Sigmoid colon (tissue), 7 donors: ENCODE measurements around the gene KCNIP4. TPM values are rescaled to one million over a fixed set of nuclear protein-coding genes. Genes with fewer than 3 reads are reported as not detected.

Experiments
- DNase-seq: peaks from one replicate; pipeline ENCODE4 v3.0.0-alpha.2; 2019
- H3K27ac ChIP-seq, 4 donors: fragments of 200-600 bp; sonication (generic); one replicate each; pipeline ENCODE4 v1.5.1; 2016 to 2019; ENCODE audit warnings: mild to moderate bottlenecking in 1 of 4
- H3K27me3 ChIP-seq, 3 donors: fragments of 200-600 bp; sonication (generic); one replicate each; pipeline ENCODE4 v1.5.1; 2019; ENCODE audit warnings: mild to moderate bottlenecking in 1 of 3
- H3K36me3 ChIP-seq, 4 donors: fragments of 200-600 bp; sonication (generic); one replicate each; pipeline ENCODE4 v1.5.1; 2016 to 2019
- H3K4me1 ChIP-seq, 4 donors: fragments of 200-600 bp; sonication (generic); one replicate each; pipeline ENCODE4 v1.5.1; 2017 to 2019
- H3K4me3 ChIP-seq, 4 donors: fragments of 200-600 bp; sonication (generic); one replicate each; pipeline ENCODE4 v1.5.1; 2017 to 2019; ENCODE audit warnings: mild to moderate bottlenecking in 2 of 4, moderate library complexity in 1 of 4
- H3K9me3 ChIP-seq, 4 donors: fragments of 200-600 bp in 3 of 4; sonication (generic) in 3 of 4; one replicate each; pipeline versions ENCODE4 v1.5.1 to v1.6.1; 2013 to 2019
- CTCF ChIP-seq, 4 experiments: fragments of 450-650 bp in 3 of 4; fragments of 200-600 bp in 1 of 4; IDR thresholded peaks; one replicate each; pipeline ENCODE4 v1.5.1; 2016 to 2019; ENCODE audit warnings: antibody characterized with exemption in 4 of 4, mild to moderate bottlenecking in 3 of 4, moderate library complexity in 2 of 4
- EP300 ChIP-seq, 4 donors: sonication (generic); formaldehyde crosslinking; IDR thresholded peaks; one replicate each; pipeline ENCODE4 v1.6.1; 2017; ENCODE audit warnings: antibody characterized with exemption in 4 of 4
- POLR2A ChIP-seq, 2 donors: fragments of 450-650 bp; IDR thresholded peaks; one replicate each; pipeline ENCODE4 v1.6.1; 2016; ENCODE audit warnings: antibody characterized with exemption in 2 of 2, mild to moderate bottlenecking in 2 of 2, moderate library complexity in 2 of 2
- POLR2AphosphoS5 ChIP-seq, 4 donors: sonication (generic); formaldehyde crosslinking; IDR thresholded peaks; one replicate each; pipeline ENCODE4 v1.6.1; 2017; ENCODE audit warnings: antibody characterized with exemption in 4 of 4
- WGBS, 2 donors: extraction: QIAGEN DNeasy Blood & Tissue Kit; methylation state at CpG; one replicate each; pipeline ENCODE4 v1.1.7; 2013; 5-methylcytosine and 5-hydroxymethylcytosine counted together
- intact Hi-C: fragments of 100-400 bp; cut with DNase I; formaldehyde crosslinking; loops from one replicate; pipeline ENCODE4 v1.15.1; 2023
- polyA plus RNA-seq, 3 donors: library from polyadenylated mRNA; stranded (reverse); fragments of 200-250 nt; gene quantifications; one replicate each; pipeline ENCODE4 v1.2.3, GENCODE V29; 2013
- total RNA-seq, 4 donors: library from RNA; depleted of rRNA; stranded (reverse); fragments of >200 nt; gene quantifications; one replicate each; pipeline ENCODE4 v1.1.0, GENCODE V29; 2016
- donor health status: healthy with polysubstance abuse.
- donor health status: Bipolar disorder and iron deficiency.
- donor health status: healthy.

Gene KCNIP4
- total and polyA plus RNA-seq, 7 donors, result 0.60 to 28.5 (median 14.0) TPM; not detected in 1

- Histone ChIP-seq H3K9me3 (no peaks in the 10 kb centered on the region), H3K4me1 (no peaks in the 10 kb centered on the region), H3K27me3 (no peaks in the 10 kb centered on the region), H3K27ac (no peak overlapping the region), H3K4me3 (no peak overlapping the region), H3K36me3 (no peaks in the 10 kb centered on the region)
- 46 to 66% methylated on average over 3 of the region's 3 CpGs for WGBS, 2 donors
- TF ChIP-seq EP300 (IDR thresholded peaks at IDR 0.05) (no peak), CTCF (IDR thresholded peaks at IDR 0.05) (no peak), POLR2AphosphoS5 (IDR thresholded peaks at IDR 0.05) (no peak), POLR2A (IDR thresholded peaks at IDR 0.05) (no peak)
- intact Hi-C loops, result no loop called here
- DNase-seq, result no peak
These were observed 269.9 kb downstream of the KCNIP4 start for GRCh38 chr4:21678711-21679110.

- intact Hi-C loops, result no loop called here
- no peak for TF ChIP-seq POLR2AphosphoS5 (IDR thresholded peaks at IDR 0.05)
- no peak for TF ChIP-seq POLR2A (IDR thresholded peaks at IDR 0.05)
- TF ChIP-seq CTCF (IDR thresholded peaks at IDR 0.05), result no peak
- no peak for TF ChIP-seq EP300 (IDR thresholded peaks at IDR 0.05)
- H3K27ac ChIP-seq, result no peak overlapping the region
- H3K4me3 ChIP-seq, result no peak overlapping the region
- H3K27me3 ChIP-seq, result no peaks in the 10 kb centered on the region
- no peaks in the 10 kb centered on the region for H3K36me3 ChIP-seq
- no peak for DNase-seq
- H3K9me3 ChIP-seq, result no peaks in the 10 kb centered on the region
- no peaks in the 10 kb centered on the region for H3K4me1 ChIP-seq
These were observed 271.4 kb downstream of the KCNIP4 start for GRCh38 chr4:21677173-21677572.

GRCh38 chr4:21664355-21664754 is 284.2 kb downstream of the KCNIP4 start:
- no peaks in the 10 kb centered on the region for H3K27me3 ChIP-seq
- TF ChIP-seq POLR2AphosphoS5 (IDR thresholded peaks at IDR 0.05) (no peak), CTCF (IDR thresholded peaks at IDR 0.05) (no peak), EP300 (IDR thresholded peaks at IDR 0.05) (no peak), POLR2A (IDR thresholded peaks at IDR 0.05) (no peak)

GRCh38 chr4:21656832-21657231 is 291.7 kb downstream of the KCNIP4 start:
- DNase-seq, result no peak
- Histone ChIP-seq H3K27ac (no peak overlapping the region), H3K36me3 (no peaks in the 10 kb centered on the region), H3K27me3 (no peaks in the 10 kb centered on the region), H3K9me3 (no peaks in the 10 kb centered on the region), H3K4me1 (peaks cover 0 to 19% (median 11%) of the 10 kb centered on the region in 4 donors), H3K4me3 (no peak overlapping the region)
- 41 to 47% methylated on average over 2 of the region's 2 CpGs for WGBS, 2 donors
- TF ChIP-seq EP300 (IDR thresholded peaks at IDR 0.05) (no peak), POLR2A (IDR thresholded peaks at IDR 0.05) (no peak), CTCF (IDR thresholded peaks at IDR 0.05) (no peak), POLR2AphosphoS5 (IDR thresholded peaks at IDR 0.05) (no peak)
- intact Hi-C loops, result no loop called here

More at GRCh38 chr4:21664355-21664754, 284.2 kb downstream of the KCNIP4 start:
- no peak overlapping the region for H3K4me3 ChIP-seq
- intact Hi-C loops, result no loop called here
- 12 to 36% methylated on average over 2 of the region's 2 CpGs for WGBS, 2 donors
- no peaks in the 10 kb centered on the region for H3K9me3 ChIP-seq
- no peaks in the 10 kb centered on the region for H3K36me3 ChIP-seq
- no peak for DNase-seq
- no peak overlapping the region for H3K27ac ChIP-seq
- H3K4me1 ChIP-seq, result peaks cover 0 to 16% (median 3%) of the 10 kb centered on the region in 4 donors

GRCh38 chr4:21655031-21655430 is 293.5 kb downstream of the KCNIP4 start:
- H3K4me3 ChIP-seq, result no peak overlapping the region
- no peaks in the 10 kb centered on the region for H3K9me3 ChIP-seq
- H3K36me3 ChIP-seq, result no peaks in the 10 kb centered on the region
- TF ChIP-seq POLR2A (IDR thresholded peaks at IDR 0.05), result no peak
- no peak for TF ChIP-seq EP300 (IDR thresholded peaks at IDR 0.05)
- no peak for TF ChIP-seq POLR2AphosphoS5 (IDR thresholded peaks at IDR 0.05)
- no peak for TF ChIP-seq CTCF (IDR thresholded peaks at IDR 0.05)
- DNase-seq, result no peak
- H3K4me1 ChIP-seq, result peaks cover 0 to 19% (median 11%) of the 10 kb centered on the region in 4 donors
- H3K27ac ChIP-seq, result no peak overlapping the region
- WGBS, 2 donors, result 49 to 62% methylated on average over 4 of the region's 4 CpGs
- H3K27me3 ChIP-seq, result no peaks in the 10 kb centered on the region
- intact Hi-C loops, result no loop called here
